ENCODE data around the gene ENDOV. TPM values are rescaled to one million over a fixed set of nuclear protein-coding genes. Genes with fewer than 3 reads are reported as not detected.

ENDOV gene
- total RNA-seq, 1 donor from 2014 or later, result 12.9 TPM

GRCh38 chr17:80416260-80416939, 1.4 kb downstream of the ENDOV start:
- ATAC-seq, result no peak

GRCh38 chr17:80416940-80417293, 1.9 kb downstream of the ENDOV start:
- ATAC-seq, result no peak

- ATAC-seq, result no peak
These were observed 3.6 kb downstream of the ENDOV start for GRCh38 chr17:80418589-80418988.

- ATAC-seq, result no peak
These were observed 4.3 kb downstream of the ENDOV start for GRCh38 chr17:80419255-80419654.

- no peak for ATAC-seq
These were observed 6.6 kb downstream of the ENDOV start for GRCh38 chr17:80421381-80422090.

- no peak for ATAC-seq
These were observed 7.3 kb downstream of the ENDOV start for GRCh38 chr17:80422276-80422675.

GRCh38 chr17:80422981-80423380, 8.0 kb downstream of the ENDOV start:
- no peak for ATAC-seq

GRCh38 chr17:80423536-80424225, 8.7 kb downstream of the ENDOV start:
- ATAC-seq, result no peak

- no peak for ATAC-seq
These were observed 9.3 kb downstream of the ENDOV start for GRCh38 chr17:80424261-80424660.

GRCh38 chr17:80424878-80425765, 10.2 kb downstream of the ENDOV start:
- no peak for ATAC-seq

- no peak for ATAC-seq
These were observed 11.0 kb downstream of the ENDOV start for GRCh38 chr17:80425835-80426426.

- peak; percentile 82 for ATAC-seq
These were observed 11.8 kb downstream of the ENDOV start for GRCh38 chr17:80426671-80427326.

GRCh38 chr17:80427366-80428282, 12.7 kb downstream of the ENDOV start:
- ATAC-seq, result no peak

- no peak for ATAC-seq
These were observed 13.4 kb downstream of the ENDOV start for GRCh38 chr17:80428363-80428762.

GRCh38 chr17:80428796-80429195, 13.8 kb downstream of the ENDOV start:
- ATAC-seq, result peak; percentile 41

- ATAC-seq, result no peak
These were observed 14.6 kb downstream of the ENDOV start for GRCh38 chr17:80429356-80430275.

GRCh38 chr17:80430446-80431245, 15.7 kb downstream of the ENDOV start:
- no peak for ATAC-seq
